ENCODE data around the gene AMBRA1.
A peak's percentile ranks its signal among the peaks of the same experiment; 100 is the strongest.

AMBRA1 gene

GRCh38 chr11:46367244-46367915 lies 226.4 kb downstream of the AMBRA1 start:
- Histone ChIP-seq H3K4me3 (ENCODE audit: insufficient read depth, low read length, poor library complexity, severe bottlenecking) (no peak overlapping the region), H3K79me2 (ENCODE audit: insufficient read depth, low read length) (0 out of 2 replicates have a peak, but pooled peaks cover 4% of the 10 kb centered on the region), H2AFZ (ENCODE audit: low read depth, low read length, severe bottlenecking) (no peak overlapping the region), H3K36me3 (ENCODE audit: low read length) (no peaks in the 10 kb centered on the region), H3K27me3 (ENCODE audit: low read length) (no peaks in the 10 kb centered on the region), H3K9me2 (replicated peaks; ENCODE audit: insufficient read depth, low read length) (no peaks in the 10 kb centered on the region), H3K4me2 (ENCODE audit: low read depth, low read length, poor library complexity, severe bottlenecking) (no peak overlapping the region), H3K9ac (ENCODE audit: low read length) (no peak overlapping the region), H4K20me1 (ENCODE audit: low read depth, low read length) (no peaks in the 10 kb centered on the region), H3F3A (ENCODE audit: insufficient read depth) (no peaks in the 10 kb centered on the region), H3K27ac (ENCODE audit: low read depth, low read length) (no peak overlapping the region), H3K9me3 (ENCODE audit: insufficient read depth, low read length) (no peaks in the 10 kb centered on the region)
- TF ChIP-seq CTCF (IDR thresholded peaks at IDR 0.05; ENCODE audit: insufficient read depth, low read length, poor library complexity, severe bottlenecking): peak; percentile 57
- no peak for TF ChIP-seq EZH2phosphoT487 (conservative IDR thresholded peaks at IDR 0.05; ENCODE audit: low read length)

DNA sequence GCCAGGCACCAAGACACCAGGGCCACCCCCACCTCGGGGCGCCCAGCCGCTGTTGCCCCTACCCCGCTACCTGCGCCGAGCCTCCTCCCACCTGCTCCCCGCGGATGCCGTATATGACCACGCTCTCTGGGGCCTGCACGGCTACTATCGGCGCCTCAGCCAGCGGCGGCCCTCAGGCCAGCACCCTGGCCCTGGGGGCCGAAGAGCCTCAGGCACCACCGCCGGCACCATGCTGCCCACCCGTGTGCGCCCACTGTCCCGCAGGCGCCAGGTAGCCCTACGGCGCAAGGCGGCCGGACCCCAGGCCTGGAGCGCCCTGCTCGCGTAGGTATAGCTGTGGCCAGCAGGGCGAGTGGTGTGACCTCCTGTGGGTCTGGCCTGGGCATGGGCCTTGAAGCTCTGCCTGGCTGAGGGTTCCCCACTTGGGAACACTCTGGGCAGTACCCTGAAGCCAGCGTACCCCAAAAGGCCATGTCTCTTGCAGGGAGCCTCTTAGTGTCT lies 227.1 kb downstream of the AMBRA1 start:
- Histone ChIP-seq H4K20me1 (ENCODE audit: low read depth, low read length) (no peaks in the 10 kb centered on the region), H3K4me3 (ENCODE audit: insufficient read depth, low read length, poor library complexity, severe bottlenecking) (no peak overlapping the region), H3K27ac (ENCODE audit: low read depth, low read length) (no peak overlapping the region), H3K36me3 (ENCODE audit: low read length) (no peaks in the 10 kb centered on the region), H2AFZ (ENCODE audit: low read depth, low read length, severe bottlenecking) (no peak overlapping the region), H3K9me2 (replicated peaks; ENCODE audit: insufficient read depth, low read length) (no peaks in the 10 kb centered on the region), H3K9ac (ENCODE audit: low read length) (no peak overlapping the region), H3K9me3 (ENCODE audit: insufficient read depth, low read length) (no peaks in the 10 kb centered on the region), H3K4me2 (ENCODE audit: low read depth, low read length, poor library complexity, severe bottlenecking) (no peak overlapping the region), H3F3A (ENCODE audit: insufficient read depth) (no peaks in the 10 kb centered on the region), H3K27me3 (ENCODE audit: low read length) (no peaks in the 10 kb centered on the region), H3K79me2 (ENCODE audit: insufficient read depth, low read length) (0 out of 2 replicates have a peak, but pooled peaks cover 4% of the 10 kb centered on the region)
- TF ChIP-seq CTCF (IDR thresholded peaks at IDR 0.05; ENCODE audit: insufficient read depth, low read length, poor library complexity, severe bottlenecking) (no peak), EZH2phosphoT487 (conservative IDR thresholded peaks at IDR 0.05; ENCODE audit: low read length) (no peak)

GRCh38 chr11:46366260-46366659 lies 227.6 kb downstream of the AMBRA1 start:
- no peak overlapping the region for H3K4me3 ChIP-seq (ENCODE audit: insufficient read depth, low read length, poor library complexity, severe bottlenecking)
- H3K36me3 ChIP-seq (ENCODE audit: low read length): no peaks in the 10 kb centered on the region
- no peak overlapping the region for H3K9ac ChIP-seq (ENCODE audit: low read length)
- H3K9me2 ChIP-seq (replicated peaks; ENCODE audit: insufficient read depth, low read length): no peaks in the 10 kb centered on the region
- no peaks in the 10 kb centered on the region for H3F3A ChIP-seq (ENCODE audit: insufficient read depth)
- H2AFZ ChIP-seq (ENCODE audit: low read depth, low read length, severe bottlenecking): no peak overlapping the region
- H3K27me3 ChIP-seq (ENCODE audit: low read length): no peaks in the 10 kb centered on the region
- H3K4me2 ChIP-seq (ENCODE audit: low read depth, low read length, poor library complexity, severe bottlenecking): no peak overlapping the region
- no peaks in the 10 kb centered on the region for H4K20me1 ChIP-seq (ENCODE audit: low read depth, low read length)
- H3K27ac ChIP-seq (ENCODE audit: low read depth, low read length): no peak overlapping the region
- 0 out of 2 replicates have a peak, but pooled peaks cover 4% of the 10 kb centered on the region for H3K79me2 ChIP-seq (ENCODE audit: insufficient read depth, low read length)
- H3K9me3 ChIP-seq (ENCODE audit: insufficient read depth, low read length): no peaks in the 10 kb centered on the region
- TF ChIP-seq EZH2phosphoT487 (conservative IDR thresholded peaks at IDR 0.05; ENCODE audit: low read length) (no peak), CTCF (IDR thresholded peaks at IDR 0.05; ENCODE audit: insufficient read depth, low read length, poor library complexity, severe bottlenecking) (no peak)
